IPS-20b (cell line): ENCODE results near the gene KCNMA1.

ENCODE experiments used
- H3K27ac ChIP-seq: one replicate; pipeline ENCODE4 v1.5.1; 2013; ENCODE audit warnings: low read length
- H3K27me3 ChIP-seq: 2 replicates; pipeline ENCODE4 v1.6.1; 2013; ENCODE audit warnings: mild to moderate bottlenecking, low read length, inconsistent platforms; ENCODE audit not compliant: insufficient read depth
- H3K36me3 ChIP-seq: 2 replicates; pipeline ENCODE4 v1.6.1; 2013; ENCODE audit warnings: low read depth, mild to moderate bottlenecking, inconsistent platforms, low read length, moderate library complexity; ENCODE audit not compliant: insufficient read depth
- H3K4me1 ChIP-seq: 2 replicates; pipeline ENCODE4 v1.6.1; 2013; ENCODE audit warnings: mild to moderate bottlenecking, control low read depth, inconsistent platforms, low read length, moderate library complexity; ENCODE audit not compliant: insufficient read depth
- H3K4me3 ChIP-seq: 2 replicates; pipeline ENCODE4 v1.5.1; 2013; ENCODE audit warnings: mild to moderate bottlenecking, low read length, inconsistent platforms
- H3K9ac ChIP-seq: 2 replicates; pipeline ENCODE4 v1.6.1; 2013; ENCODE audit warnings: low read depth, mild to moderate bottlenecking, inconsistent platforms, low read length, moderate library complexity
- H3K9me3 ChIP-seq: 2 replicates; pipeline ENCODE4 v1.6.1; 2013; ENCODE audit warnings: mild to moderate bottlenecking, low read depth, low read length, inconsistent platforms; ENCODE audit not compliant: insufficient read depth

KCNMA1 gene

DNA sequence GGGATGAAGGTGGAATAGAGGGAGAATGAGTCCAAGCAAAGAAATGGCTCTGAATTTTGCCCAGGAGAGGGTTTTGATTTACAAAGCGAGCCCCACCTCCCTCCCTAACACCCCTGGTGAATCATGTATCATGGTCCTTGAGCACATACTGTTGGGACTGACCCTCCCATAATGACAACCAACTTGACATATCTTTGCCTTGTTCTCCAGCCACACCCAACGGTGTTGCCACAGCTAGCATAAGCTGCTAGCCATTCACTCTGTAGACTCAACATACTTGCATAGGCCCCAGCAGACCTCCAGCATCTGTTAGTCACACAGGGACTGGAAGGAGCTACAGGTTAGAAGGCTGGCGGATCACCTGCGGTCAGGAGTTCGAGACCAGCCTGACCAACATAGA, 538.5 kb downstream of the KCNMA1 start:
- H3K9me3 ChIP-seq, result no peaks in the 10 kb centered on the region
- no peaks in the 10 kb centered on the region for H3K36me3 ChIP-seq
- no peak overlapping the region for H3K4me3 ChIP-seq
- H3K4me1 ChIP-seq, result no peaks in the 10 kb centered on the region
- H3K9ac ChIP-seq, result no peak overlapping the region
- no peak overlapping the region for H3K27ac ChIP-seq
- H3K27me3 ChIP-seq, result peaks cover 11% of the 10 kb centered on the region; the same call in 1 of the 2 replicates

GRCh38 chr10:77097625-77098024, 540.0 kb downstream of the KCNMA1 start:
- Histone ChIP-seq H3K4me1 (no peaks in the 10 kb centered on the region), H3K27ac (no peak overlapping the region), H3K9ac (no peak overlapping the region), H3K36me3 (no peaks in the 10 kb centered on the region), H3K4me3 (no peak overlapping the region), H3K9me3 (no peaks in the 10 kb centered on the region), H3K27me3 (no peaks in the 10 kb centered on the region)

DNA sequence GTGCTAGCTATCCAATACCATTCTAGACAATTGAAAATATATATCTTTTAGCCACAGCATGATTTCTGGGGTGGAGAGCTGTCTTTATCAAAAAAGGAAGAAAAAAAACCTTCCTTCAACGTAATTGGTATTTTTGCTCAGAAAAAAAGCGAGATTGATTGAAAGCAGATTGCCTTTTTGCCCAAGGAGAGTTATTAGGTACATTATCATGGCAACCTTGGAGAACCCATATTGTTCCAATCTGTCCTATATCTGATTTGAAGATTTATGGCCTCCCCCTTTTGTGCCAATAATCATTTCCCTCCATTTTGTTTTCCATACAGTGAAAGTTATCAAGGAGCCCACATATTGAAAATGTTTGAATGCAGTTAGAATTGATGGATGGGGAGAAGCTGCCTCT, 544.5 kb downstream of the KCNMA1 start:
- H3K9me3 ChIP-seq, result no peaks in the 10 kb centered on the region
- H3K36me3 ChIP-seq, result no peaks in the 10 kb centered on the region
- H3K9ac ChIP-seq, result no peak overlapping the region

GRCh38 chr10:77091597-77092165, 545.9 kb downstream of the KCNMA1 start:
- H3K9me3 ChIP-seq, result no peaks in the 10 kb centered on the region
- no peak overlapping the region for H3K27ac ChIP-seq
- H3K4me1 ChIP-seq, result no peaks in the 10 kb centered on the region
- H3K27me3 ChIP-seq, result no peaks in the 10 kb centered on the region
- no peak overlapping the region for H3K9ac ChIP-seq
- H3K36me3 ChIP-seq, result no peaks in the 10 kb centered on the region
- no peak overlapping the region for H3K4me3 ChIP-seq

More for the DNA sequence above, 544.5 kb downstream of the KCNMA1 start:
- H3K27me3 ChIP-seq, result no peaks in the 10 kb centered on the region
- no peak overlapping the region for H3K4me3 ChIP-seq
- no peak overlapping the region for H3K27ac ChIP-seq
- H3K4me1 ChIP-seq, result no peaks in the 10 kb centered on the region

DNA sequence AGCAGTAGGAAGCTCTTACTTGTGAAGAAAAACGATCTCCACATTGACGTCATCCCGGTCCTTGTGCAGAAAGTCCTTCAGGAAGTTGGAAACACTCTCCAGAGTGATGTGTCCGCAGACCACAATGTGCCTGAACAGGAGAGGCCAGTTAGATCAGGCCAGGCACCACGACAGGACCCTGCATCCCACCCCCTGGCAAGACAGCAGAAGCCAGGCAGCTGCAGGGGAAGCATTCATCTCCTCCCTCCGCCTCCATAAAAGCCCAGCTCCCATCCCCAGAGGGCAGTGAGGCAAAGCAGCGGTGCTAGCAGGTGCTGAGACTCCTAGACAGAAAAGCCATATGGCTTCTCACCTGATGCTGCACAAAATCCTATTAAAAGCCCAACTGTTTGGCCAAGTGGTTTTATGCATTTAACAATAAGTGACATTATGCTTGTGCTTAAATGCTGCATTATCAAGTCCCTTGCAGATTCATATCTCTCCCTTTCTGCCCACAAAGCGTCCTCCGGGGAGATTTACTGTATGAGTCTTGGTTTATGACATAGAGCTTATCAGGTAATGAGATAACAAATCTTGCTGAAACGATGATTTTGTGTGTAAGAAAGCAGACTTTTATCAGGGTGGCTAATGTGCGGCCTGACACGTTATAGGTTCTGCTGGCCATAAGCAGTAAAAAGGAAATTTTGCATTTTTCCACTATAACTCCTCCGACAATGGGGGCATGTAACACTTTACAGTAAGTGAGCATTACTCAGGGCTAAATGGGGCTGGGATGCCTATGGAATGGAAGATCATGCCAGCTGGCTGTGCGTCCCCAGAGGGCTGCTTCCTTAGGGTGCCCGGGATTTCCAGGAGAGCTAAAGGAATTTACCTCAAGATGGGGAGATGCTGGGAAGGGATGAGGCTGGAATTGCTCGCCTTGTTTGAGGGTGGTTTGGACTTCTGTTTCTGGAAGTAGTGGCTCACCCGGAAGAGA, 546.9 kb downstream of the KCNMA1 start:
- Histone ChIP-seq H3K4me1 (no peaks in the 10 kb centered on the region), H3K9ac (no peak overlapping the region), H3K27me3 (no peaks in the 10 kb centered on the region), H3K4me3 (no peak overlapping the region), H3K36me3 (no peaks in the 10 kb centered on the region), H3K27ac (no peak overlapping the region), H3K9me3 (no peaks in the 10 kb centered on the region)

- H3K4me1 ChIP-seq, result peaks cover 12% of the 10 kb centered on the region; the same call in 1 of the 2 replicates
- no peak overlapping the region for H3K4me3 ChIP-seq
- H3K9ac ChIP-seq, result no peak overlapping the region
- H3K36me3 ChIP-seq, result no peaks in the 10 kb centered on the region
- H3K27me3 ChIP-seq, result no peaks in the 10 kb centered on the region
- H3K9me3 ChIP-seq, result no peaks in the 10 kb centered on the region
- no peak overlapping the region for H3K27ac ChIP-seq
Observed at GRCh38 chr10:77087366-77087765, 550.2 kb downstream of the KCNMA1 start.

DNA sequence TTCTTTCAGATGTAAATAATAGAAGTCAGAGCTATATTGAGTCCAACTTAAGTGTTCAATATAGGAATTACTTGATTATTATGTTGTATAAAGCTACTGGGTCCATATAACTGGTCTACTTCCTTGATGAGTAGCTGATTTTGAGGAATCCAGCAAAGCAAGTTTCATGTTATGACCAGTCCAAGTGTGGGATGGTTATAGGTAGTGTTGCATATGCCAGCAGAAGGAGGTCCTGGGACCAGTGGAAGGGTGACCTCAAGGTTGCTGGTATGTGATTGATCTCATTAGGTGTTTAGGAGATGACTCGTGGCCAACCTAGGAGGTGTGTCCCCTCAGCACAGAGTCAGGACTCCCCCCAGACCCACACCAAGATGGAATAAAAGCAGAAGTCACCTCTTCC, 551.5 kb downstream of the KCNMA1 start:
- H3K9me3 ChIP-seq, result no peaks in the 10 kb centered on the region
- H3K27me3 ChIP-seq, result no peaks in the 10 kb centered on the region
- peaks cover 17% of the 10 kb centered on the region for H3K4me1 ChIP-seq
- H3K4me3 ChIP-seq, result no peak overlapping the region
- no peak overlapping the region for H3K9ac ChIP-seq
- H3K27ac ChIP-seq, result no peak overlapping the region
- no peaks in the 10 kb centered on the region for H3K36me3 ChIP-seq

GRCh38 chr10:77085344-77085743, 552.3 kb downstream of the KCNMA1 start:
- Histone ChIP-seq H3K27me3 (no peaks in the 10 kb centered on the region), H3K4me1 (peaks cover 24% of the 10 kb centered on the region), H3K9me3 (no peaks in the 10 kb centered on the region), H3K36me3 (no peaks in the 10 kb centered on the region), H3K4me3 (no peak overlapping the region), H3K9ac (no peak overlapping the region), H3K27ac (no peak overlapping the region)

DNA sequence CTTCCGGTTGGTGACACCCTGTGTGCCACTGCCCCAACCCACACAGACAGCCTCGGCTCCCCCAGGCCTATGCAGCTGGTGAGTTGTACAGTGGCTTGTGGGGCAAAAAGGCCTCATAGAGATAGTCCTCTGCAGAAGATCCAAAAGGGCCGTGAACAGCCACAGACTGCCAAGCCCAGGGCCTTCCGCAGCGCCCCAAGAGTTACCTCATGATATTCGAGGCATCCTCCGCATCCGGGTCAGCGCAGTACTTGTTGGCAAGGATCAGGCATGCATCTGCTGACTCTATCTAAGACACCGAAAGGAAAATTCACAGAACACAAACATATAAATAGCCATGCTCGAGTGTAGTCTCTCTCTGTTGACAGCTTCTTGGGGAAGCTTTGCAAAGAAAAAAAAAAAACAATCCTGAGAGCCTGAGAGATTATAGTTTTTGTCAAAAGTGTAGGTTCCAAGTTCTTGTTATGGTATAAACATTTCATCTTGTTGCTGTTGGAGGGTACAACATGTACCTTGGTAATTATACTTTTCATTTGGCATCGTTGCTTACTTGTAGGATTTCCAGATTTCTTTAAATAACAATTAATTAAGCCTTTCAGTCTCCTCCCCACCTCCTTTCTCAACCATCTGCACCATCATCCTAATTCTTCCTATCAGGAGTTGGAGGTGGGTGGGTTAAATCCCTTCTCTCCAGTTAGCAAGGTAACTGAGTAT, 553.0 kb downstream of the KCNMA1 start:
- no peaks in the 10 kb centered on the region for H3K36me3 ChIP-seq
- peaks cover 31% of the 10 kb centered on the region for H3K4me1 ChIP-seq
- H3K27me3 ChIP-seq, result no peaks in the 10 kb centered on the region
- no peak overlapping the region for H3K9ac ChIP-seq
- H3K4me3 ChIP-seq, result no peak overlapping the region
- H3K27ac ChIP-seq, result no peak overlapping the region
- H3K9me3 ChIP-seq, result no peaks in the 10 kb centered on the region

DNA sequence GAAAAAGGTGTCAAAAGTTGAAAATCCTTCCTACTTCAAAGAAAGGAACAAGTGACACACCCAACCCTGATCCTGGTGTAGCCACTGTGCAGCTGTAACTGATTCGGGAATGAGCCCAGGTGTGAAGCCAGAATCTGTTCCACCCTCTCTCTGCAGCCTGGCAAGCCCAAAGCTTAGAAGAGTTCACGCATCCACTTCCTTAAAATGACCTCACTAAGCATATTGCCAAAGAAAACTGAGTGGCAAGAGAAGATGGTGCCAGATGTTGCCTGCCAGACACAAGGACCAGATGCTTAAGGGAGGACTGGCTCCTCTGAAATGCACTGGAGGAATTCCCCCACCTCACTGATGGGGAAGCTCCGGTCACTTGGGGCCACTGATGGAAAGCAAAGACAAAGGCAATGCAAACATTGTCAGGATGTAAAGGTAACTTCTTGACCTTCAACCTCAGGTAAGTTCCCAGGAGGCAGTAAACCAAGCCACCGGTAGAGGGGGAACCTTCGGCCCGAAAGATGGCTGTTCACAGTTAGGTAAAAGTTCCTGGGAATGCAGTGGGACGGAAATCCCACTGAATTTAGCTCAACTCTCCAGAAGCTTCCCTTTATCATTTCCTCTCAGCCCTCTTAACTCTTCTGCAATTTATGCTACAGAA, 554.9 kb downstream of the KCNMA1 start:
- Histone ChIP-seq H3K4me3 (no peak overlapping the region), H3K36me3 (no peaks in the 10 kb centered on the region), H3K4me1 (peaks cover 32% of the 10 kb centered on the region), H3K9ac (no peak overlapping the region), H3K27ac (no peak overlapping the region), H3K27me3 (no peaks in the 10 kb centered on the region), H3K9me3 (no peaks in the 10 kb centered on the region)

- H3K36me3 ChIP-seq, result no peaks in the 10 kb centered on the region
- H3K4me1 ChIP-seq, result peaks cover 35% of the 10 kb centered on the region
- H3K27me3 ChIP-seq, result no peaks in the 10 kb centered on the region
- no peaks in the 10 kb centered on the region for H3K9me3 ChIP-seq
- H3K4me3 ChIP-seq, result peak overlapping the region; percentile 47
- no peak overlapping the region for H3K27ac ChIP-seq
- H3K9ac ChIP-seq, result peak overlapping the region; percentile 26; the same call in 1 of the 2 replicates
Observed at GRCh38 chr10:77081481-77081891, 556.1 kb downstream of the KCNMA1 start.
